Smooth muscle cell (in vitro differentiated cells): ENCODE results near the gene MT3. TPM values are rescaled to one million over a fixed set of nuclear protein-coding genes. Genes with fewer than 3 reads are reported as not detected.

ENCODE experiments used
- DNase-seq: peaks from one replicate; lab custom pipeline; 2025; ENCODE audit not compliant: unreplicated experiment; lab: John Stamatoyannopoulos, UW
- H2AFZ ChIP-seq: fragments of 200-600 bp; sonication (generic); 2 replicates; pipeline ENCODE4 v1.6.0; 2016; ENCODE audit warnings: antibody characterized with exemption, low read depth, mild to moderate bottlenecking
- H3F3A ChIP-seq: fragments of 200-600 bp; sonication (generic); 2 replicates; pipeline ENCODE4 v1.6.0; 2017; ENCODE audit warnings: antibody characterized with exemption, low read depth
- H3K27ac ChIP-seq: fragments of 200-600 bp; sonication (generic); 2 replicates; pipeline ENCODE4 v1.5.1; 2016; ENCODE audit warnings: low read depth, mild to moderate bottlenecking
- H3K27me3 ChIP-seq: fragments of 200-600 bp; sonication (generic); 2 replicates; pipeline ENCODE4 v1.6.1; 2016; ENCODE audit warnings: low read depth, mild to moderate bottlenecking
- H3K36me3 ChIP-seq: fragments of 200-600 bp; sonication (generic); 2 replicates; pipeline ENCODE4 v1.5.1; 2016; ENCODE audit warnings: low read depth
- H3K4me1 ChIP-seq: fragments of 200-600 bp; sonication (generic); 2 replicates; pipeline ENCODE4 v1.5.1; 2016; ENCODE audit warnings: low read depth
- H3K4me2 ChIP-seq: fragments of 200-600 bp; sonication (generic); 2 replicates; pipeline ENCODE4 v1.6.0; 2016; ENCODE audit warnings: mild to moderate bottlenecking
- H3K4me3 ChIP-seq: fragments of 200-600 bp; sonication (generic); 2 replicates; pipeline ENCODE4 v1.5.1; 2016; ENCODE audit warnings: mild to moderate bottlenecking
- H3K79me2 ChIP-seq: fragments of 200-600 bp; sonication (generic); 2 replicates; pipeline ENCODE4 v1.6.0; 2016; ENCODE audit warnings: low read depth, mild to moderate bottlenecking
- H3K9ac ChIP-seq: fragments of 200-600 bp; sonication (generic); 2 replicates; pipeline ENCODE4 v1.6.0; 2016; ENCODE audit warnings: low read depth
- H3K9me3 ChIP-seq: fragments of 200-600 bp; sonication (generic); replicated peaks from 2 replicates; pipeline ENCODE4 v1.5.1; 2016; ENCODE audit warnings: low read depth
- H4K20me1 ChIP-seq: fragments of 200-600 bp; sonication (generic); 2 replicates; pipeline ENCODE4 v1.6.0; 2016; ENCODE audit warnings: low read depth
- WGBS: methylation state at CpG from one replicate; pipeline ENCODE4 v1.1.7; 2016; ENCODE audit warnings: low lambda C conversion rate; 5-methylcytosine and 5-hydroxymethylcytosine counted together
- polyA plus RNA-seq: library from polyadenylated mRNA; unstranded; fragments of >200 nt; fragmentation: Nextera tagmentation; extraction: Ambion mirVana; gene quantifications from 2 replicates; pipeline ENCODE4 v1.2.1, GENCODE V29; 2016
- total RNA-seq: library from RNA; depleted of rRNA; stranded (reverse); fragments of >200 nt; gene quantifications from 2 replicates; pipeline ENCODE4 v1.2.3, GENCODE V29; 2014
- TF ChIP-seq, protein P1 (sequence below): fragments of 200-600 bp; sonication (generic); IDR thresholded peaks from 2 replicates; pipeline ENCODE4 v1.5.1; 2017; ENCODE audit warnings: borderline replicate concordance, mild to moderate bottlenecking, antibody characterized with exemption; ENCODE audit not compliant: insufficient read depth, poor library complexity, severe bottlenecking

MT3 gene
- total and polyA plus RNA-seq, 2 experiments from 2014 or later: not detected

DNA sequence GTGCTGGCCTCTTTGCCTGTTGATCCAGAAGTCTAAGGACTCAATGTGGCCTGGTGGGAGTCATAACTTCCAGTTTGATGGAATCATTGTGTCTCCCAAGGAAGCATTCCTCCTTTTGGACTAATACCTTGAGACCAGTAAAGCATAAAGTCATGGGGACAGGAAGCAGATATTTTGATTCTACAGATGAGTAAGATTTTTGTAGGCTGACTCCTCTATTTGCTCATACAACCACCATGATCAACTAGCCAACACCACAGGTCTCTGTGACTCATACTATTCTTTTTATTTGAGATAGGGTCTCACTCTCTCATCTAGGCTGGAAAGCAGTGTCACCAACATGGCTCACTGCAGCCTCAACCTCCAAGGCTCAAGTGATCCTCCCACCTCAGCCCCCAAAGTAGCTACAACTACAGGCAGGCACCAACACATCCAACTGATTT is 25.2 kb downstream of the MT3 start:
- H3K4me1 ChIP-seq: peaks cover 7% of the 10 kb centered on the region
- no peak overlapping the region for H3K4me3 ChIP-seq
- no peaks in the 10 kb centered on the region for H3K79me2 ChIP-seq
- no peak overlapping the region for H2AFZ ChIP-seq
- H3F3A ChIP-seq: peaks cover 5% of the 10 kb centered on the region
- TF ChIP-seq, protein P1, sequence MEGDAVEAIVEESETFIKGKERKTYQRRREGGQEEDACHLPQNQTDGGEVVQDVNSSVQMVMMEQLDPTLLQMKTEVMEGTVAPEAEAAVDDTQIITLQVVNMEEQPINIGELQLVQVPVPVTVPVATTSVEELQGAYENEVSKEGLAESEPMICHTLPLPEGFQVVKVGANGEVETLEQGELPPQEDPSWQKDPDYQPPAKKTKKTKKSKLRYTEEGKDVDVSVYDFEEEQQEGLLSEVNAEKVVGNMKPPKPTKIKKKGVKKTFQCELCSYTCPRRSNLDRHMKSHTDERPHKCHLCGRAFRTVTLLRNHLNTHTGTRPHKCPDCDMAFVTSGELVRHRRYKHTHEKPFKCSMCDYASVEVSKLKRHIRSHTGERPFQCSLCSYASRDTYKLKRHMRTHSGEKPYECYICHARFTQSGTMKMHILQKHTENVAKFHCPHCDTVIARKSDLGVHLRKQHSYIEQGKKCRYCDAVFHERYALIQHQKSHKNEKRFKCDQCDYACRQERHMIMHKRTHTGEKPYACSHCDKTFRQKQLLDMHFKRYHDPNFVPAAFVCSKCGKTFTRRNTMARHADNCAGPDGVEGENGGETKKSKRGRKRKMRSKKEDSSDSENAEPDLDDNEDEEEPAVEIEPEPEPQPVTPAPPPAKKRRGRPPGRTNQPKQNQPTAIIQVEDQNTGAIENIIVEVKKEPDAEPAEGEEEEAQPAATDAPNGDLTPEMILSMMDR: no peak
- peaks cover 35% of the 10 kb centered on the region for H3K27me3 ChIP-seq
- H4K20me1 ChIP-seq: no peaks in the 10 kb centered on the region
- H3K36me3 ChIP-seq: no peaks in the 10 kb centered on the region
- H3K4me2 ChIP-seq: no peak overlapping the region
- no peaks in the 10 kb centered on the region for H3K9me3 ChIP-seq
- DNase-seq: no peak
- no peak overlapping the region for H3K27ac ChIP-seq
- H3K9ac ChIP-seq: no peak overlapping the region

DNA sequence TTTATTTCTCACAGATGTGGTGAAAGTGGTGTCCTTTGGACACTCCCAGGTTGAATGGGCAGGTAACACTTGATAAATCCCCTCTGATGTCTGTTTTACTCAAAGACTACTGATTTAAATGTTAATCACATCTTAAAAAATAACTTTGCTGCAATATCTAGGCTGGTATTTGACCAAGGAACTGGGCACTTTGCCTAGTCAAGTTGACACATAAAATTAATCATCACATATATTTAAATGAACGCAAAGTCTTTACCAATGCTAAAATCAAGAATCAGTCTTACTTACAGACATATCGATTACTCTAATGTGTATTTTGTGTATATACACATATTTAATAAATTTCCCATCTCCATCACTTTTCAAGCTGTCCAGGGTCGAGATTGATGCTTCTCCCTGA is 26.0 kb downstream of the MT3 start:
- Histone ChIP-seq H3K4me2 (no peak overlapping the region), H3K9me3 (no peaks in the 10 kb centered on the region), H3K36me3 (no peaks in the 10 kb centered on the region), H3K4me3 (no peak overlapping the region), H3K9ac (no peak overlapping the region), H3K4me1 (no peaks in the 10 kb centered on the region), H4K20me1 (no peaks in the 10 kb centered on the region), H3K79me2 (no peaks in the 10 kb centered on the region), H2AFZ (no peak overlapping the region), H3K27ac (no peak overlapping the region), H3K27me3 (peaks cover 39% of the 10 kb centered on the region), H3F3A (peaks cover 3% of the 10 kb centered on the region)
- DNase-seq: no peak
- 98% methylated on average over 3 of the region's 3 CpGs for WGBS
- TF ChIP-seq, protein P1: no peak

DNA sequence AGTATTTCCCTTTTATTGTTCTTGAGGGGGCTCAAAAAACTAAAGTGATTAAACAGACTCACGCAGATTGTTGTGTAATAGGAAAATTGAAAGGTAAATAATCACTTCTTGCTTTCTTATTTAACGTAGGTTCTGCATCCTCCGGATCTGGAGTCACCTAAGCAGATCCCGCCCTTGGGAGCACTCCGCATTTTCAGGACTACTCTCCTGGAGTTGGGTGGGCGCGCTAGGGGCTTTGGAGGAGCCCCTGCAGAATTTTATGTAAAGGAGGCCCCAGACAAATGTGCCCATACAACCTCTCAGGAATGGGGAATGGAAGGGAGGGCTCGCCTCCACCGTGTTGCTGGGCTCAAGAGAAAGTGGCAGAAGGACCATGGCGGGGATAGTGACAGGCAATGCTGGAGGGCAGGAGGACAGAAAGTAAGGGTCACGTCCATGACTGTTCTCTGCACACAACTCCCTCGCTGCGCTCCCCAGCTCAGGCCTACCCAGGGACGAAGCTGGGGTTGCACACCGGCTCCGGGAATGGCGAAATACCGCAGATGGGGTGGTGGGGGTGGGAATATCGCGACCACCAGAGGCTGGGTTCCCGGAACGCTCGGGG is 27.4 kb downstream of the MT3 start:
- Histone ChIP-seq H3K79me2 (no peaks in the 10 kb centered on the region), H3K4me2 (peak overlapping the region; percentile 86), H3K27ac (no peak overlapping the region), H3F3A (no peaks in the 10 kb centered on the region), H4K20me1 (no peaks in the 10 kb centered on the region), H3K4me3 (peak overlapping the region; percentile 41), H3K9ac (no peak overlapping the region), H3K27me3 (peaks cover 42% of the 10 kb centered on the region), H3K9me3 (no peaks in the 10 kb centered on the region), H2AFZ (peak overlapping the region; percentile 94), H3K4me1 (no peaks in the 10 kb centered on the region), H3K36me3 (no peaks in the 10 kb centered on the region)
- TF ChIP-seq, protein P1: no peak
- no peak for DNase-seq
- 33% methylated on average over 21 of the region's 23 CpGs for WGBS

DNA sequence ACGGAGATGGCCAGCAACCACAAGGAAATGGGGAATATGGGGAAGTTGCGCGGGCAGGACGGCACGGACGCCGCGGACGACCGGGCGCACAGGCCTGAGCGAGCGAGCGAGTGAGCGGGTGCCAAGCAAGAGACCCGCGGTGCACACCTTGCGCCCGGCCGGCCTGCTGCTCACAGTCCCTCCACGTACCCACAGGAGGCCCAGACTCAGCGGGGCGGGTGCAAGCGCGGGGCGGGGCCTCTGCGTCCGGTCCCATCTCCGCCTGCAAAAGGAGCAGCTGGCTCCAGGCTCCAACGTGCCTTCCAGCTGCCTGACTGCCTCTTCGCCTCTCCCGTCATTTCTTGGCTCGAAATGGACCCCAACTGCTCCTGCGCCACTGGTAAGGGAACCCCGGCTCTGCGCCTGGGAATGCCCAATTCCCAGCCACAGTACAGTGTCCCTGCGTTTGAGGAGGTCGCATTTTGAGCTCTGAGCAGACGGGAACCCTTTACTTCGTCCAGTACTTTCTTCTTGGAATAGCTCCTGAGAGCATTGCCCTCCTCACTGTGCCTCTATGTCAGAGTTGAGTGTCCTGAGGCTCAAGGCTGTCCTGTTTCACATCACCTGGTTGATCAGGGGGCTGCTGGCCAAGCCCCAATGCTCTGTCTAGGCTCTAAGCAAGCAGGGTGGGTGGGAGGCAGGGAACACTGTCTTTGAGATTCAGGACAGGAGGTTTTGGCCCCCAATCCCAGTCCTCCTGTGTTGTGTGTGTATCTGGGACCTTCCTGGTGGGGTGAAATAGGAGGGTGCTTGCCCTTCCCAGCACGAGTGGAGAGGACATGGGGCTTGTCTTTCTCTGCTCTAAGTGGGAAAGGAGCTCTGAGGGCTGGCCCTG is 28.1 kb downstream of the MT3 start:
- H3K36me3 ChIP-seq: no peaks in the 10 kb centered on the region
- H3K79me2 ChIP-seq: no peaks in the 10 kb centered on the region
- H4K20me1 ChIP-seq: no peaks in the 10 kb centered on the region
- H3K27ac ChIP-seq: no peak overlapping the region
- H3K4me3 ChIP-seq: peak overlapping the region; percentile 41
- TF ChIP-seq, protein P1: no peak
- H3K27me3 ChIP-seq: peaks cover 42% of the 10 kb centered on the region
- H2AFZ ChIP-seq: peak overlapping the region; percentile 94
- H3K9ac ChIP-seq: no peak overlapping the region
- DNase-seq: no peak
- H3K4me1 ChIP-seq: no peaks in the 10 kb centered on the region
- no peaks in the 10 kb centered on the region for H3K9me3 ChIP-seq
- H3F3A ChIP-seq: no peaks in the 10 kb centered on the region
- peak overlapping the region; percentile 86 for H3K4me2 ChIP-seq
- 11% methylated on average over 34 of the region's 41 CpGs for WGBS
